ENCODE measurements around the gene EHD4.
A peak's percentile ranks its signal among the peaks of the same experiment; 100 is the strongest.

The EHD4 gene

DNA sequence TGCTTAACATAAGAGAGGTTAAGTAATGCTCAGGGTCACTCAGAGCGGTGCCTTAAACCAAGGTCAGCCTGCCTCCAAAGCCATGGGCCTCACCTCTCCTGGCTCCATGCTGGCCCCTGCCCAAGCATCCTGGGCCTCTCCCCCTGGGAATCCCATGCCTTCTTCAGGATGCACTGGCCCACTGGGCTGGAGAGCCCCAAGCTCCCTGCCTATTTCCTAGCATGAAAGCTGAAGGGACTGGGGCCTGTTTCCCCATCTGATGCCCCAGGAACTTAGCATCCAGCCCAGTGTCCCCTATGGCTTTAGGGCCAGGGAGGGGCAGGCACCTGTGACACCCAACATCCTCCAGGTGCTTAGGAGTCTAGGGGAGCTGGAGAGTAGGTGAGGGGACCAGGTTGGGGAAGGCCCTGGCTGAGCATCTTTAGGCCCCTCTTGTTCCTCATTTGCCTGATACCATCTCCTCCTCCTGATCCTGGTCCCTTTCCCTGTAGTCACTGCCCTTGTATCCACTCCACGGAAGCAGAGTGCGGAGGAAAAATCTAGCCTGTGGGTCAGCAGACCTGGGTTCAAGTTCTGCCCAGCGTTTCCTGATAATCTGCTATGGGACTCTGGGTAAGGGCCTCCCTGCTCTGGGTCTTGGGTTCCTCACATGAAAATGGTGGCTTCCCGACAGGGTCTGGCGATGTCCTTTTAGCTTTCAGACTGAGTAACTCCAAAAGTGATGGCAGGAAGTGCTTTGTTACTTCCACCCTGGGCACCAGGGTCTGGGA, 28.6 kb downstream of the EHD4 start:
- DNase-seq (ENCODE audit: low read depth) = no peak
- H3K4me3 ChIP-seq (ENCODE audit: low read depth, low read length) = no peak overlapping the region

DNA sequence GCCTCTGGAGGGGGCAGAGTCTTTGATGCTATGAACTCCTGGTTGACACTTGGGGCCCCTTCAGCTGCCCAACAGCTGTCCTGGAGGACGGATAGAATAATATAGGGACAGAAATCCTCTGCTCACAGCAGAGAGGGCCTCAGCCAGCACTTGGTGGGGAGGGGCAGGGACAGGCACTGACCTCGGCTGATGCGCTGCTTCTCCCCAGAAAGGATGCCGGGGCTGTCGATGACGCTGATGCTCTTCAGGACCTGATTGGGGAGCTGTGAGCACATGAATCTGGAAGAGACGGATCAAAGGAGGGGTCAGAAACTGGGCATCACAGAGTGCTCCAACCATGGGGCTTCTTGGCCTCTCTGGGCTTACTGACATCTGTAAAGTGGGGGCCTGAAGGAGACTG, 29.5 kb downstream of the EHD4 start:
- no peak overlapping the region for H3K4me3 ChIP-seq (ENCODE audit: low read depth, low read length)

DNA sequence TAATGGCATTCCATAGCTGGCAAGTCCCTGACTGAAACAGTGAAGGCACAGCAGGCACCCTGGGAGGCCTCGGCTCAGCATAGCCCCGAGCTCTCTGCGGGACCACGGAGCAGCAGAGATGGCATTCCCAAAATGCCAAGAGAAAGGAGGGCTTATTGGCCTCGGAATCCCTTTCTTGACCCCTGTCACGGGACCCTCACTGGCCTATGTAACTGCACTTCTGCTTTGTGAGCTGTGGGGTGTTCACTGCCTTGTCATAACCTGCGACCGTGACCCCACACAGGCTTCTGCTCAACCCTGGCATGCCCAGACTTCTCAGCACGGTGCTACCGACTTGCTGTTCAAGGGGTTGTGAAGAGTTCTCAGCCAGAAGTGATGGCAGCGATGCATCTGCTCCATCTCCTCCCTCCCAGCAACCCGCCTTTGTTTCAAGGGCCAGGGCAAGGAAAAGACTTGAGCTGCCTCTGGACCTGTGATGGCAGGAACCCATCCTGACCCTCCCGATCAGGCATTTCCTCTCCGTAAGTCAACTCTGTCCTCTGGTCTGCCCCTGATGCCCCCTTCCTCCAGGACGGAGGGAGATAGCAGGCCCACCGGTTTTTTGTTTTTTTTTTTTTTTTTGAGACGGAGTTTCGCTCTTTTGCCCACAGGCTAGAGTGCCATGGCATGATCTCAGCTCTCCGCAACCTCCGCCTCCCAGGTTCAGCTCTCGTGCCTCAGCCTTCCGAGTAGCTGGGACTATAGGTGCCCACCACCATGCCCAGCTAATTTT, 30.5 kb downstream of the EHD4 start:
- DNase-seq (ENCODE audit: low read depth) = no peak
- H3K4me3 ChIP-seq (ENCODE audit: low read depth, low read length) = no peak overlapping the region

More for the DNA sequence above, 29.5 kb downstream of the EHD4 start:
- no peak for DNase-seq (ENCODE audit: low read depth)

DNA sequence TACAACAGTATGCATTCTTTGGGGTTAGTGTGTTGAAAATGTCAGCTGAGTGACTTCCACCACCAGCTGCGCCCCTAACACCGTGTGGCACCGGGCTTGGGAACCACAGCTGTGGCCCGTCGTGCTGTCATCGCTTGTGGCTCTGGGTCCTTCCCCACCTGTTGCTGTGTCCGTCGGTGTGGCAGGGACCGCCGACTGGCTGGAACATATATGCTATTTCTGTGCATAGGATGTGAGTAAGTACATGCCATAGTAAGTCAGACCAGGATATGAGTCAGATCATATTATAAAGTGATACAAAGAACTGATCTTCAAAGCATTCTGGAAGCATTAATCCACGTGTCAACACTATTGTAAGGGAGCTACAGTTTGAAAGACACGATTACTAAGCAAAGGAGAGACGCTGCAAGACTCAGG, 31.9 kb downstream of the EHD4 start:
- H3K4me3 ChIP-seq (ENCODE audit: low read depth, low read length) = no peak overlapping the region
- DNase-seq (ENCODE audit: low read depth) = peak; percentile 72

DNA sequence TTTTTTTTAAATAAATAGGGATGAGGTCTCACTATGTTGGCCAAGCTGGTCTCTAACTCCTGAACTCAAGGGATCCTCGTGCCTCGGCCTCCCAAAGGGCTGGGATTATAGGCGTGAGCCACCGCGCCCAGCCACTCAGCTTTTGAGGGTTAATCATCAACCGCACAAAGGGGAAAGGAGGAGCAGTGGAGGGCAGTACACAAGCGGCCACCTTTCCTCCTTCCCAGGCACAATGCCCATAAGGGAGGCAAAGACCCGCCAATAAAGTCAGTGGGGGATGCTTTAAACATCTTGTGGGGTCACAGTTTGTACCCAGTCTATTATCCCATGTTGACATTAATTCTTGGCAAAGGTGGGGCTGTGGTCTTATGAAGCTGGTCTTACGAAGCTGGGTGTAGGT, 32.4 kb downstream of the EHD4 start:
- H3K4me3 ChIP-seq (ENCODE audit: low read depth, low read length) = no peak overlapping the region
- no peak for DNase-seq (ENCODE audit: low read depth)

DNA sequence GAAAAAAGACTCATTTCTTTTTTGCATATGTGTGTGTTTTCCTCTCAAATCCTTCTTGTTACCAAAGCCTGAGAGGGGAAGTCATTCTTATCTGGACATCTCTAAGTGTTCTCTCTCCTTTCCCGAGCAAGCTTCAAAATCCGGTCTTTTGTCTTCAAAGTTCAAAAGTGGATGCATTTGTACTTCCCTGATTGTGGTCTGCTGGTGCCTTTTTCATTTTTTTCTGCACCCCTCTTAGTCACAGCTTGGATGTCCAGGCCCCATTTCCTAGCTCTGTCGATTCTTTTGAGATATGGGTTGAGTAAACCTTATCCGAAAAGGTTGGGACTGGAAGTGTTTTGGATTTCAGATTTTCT, 34.8 kb downstream of the EHD4 start:
- DNase-seq (ENCODE audit: low read depth) = no peak
- no peak overlapping the region for H3K4me3 ChIP-seq (ENCODE audit: low read depth, low read length)

DNA sequence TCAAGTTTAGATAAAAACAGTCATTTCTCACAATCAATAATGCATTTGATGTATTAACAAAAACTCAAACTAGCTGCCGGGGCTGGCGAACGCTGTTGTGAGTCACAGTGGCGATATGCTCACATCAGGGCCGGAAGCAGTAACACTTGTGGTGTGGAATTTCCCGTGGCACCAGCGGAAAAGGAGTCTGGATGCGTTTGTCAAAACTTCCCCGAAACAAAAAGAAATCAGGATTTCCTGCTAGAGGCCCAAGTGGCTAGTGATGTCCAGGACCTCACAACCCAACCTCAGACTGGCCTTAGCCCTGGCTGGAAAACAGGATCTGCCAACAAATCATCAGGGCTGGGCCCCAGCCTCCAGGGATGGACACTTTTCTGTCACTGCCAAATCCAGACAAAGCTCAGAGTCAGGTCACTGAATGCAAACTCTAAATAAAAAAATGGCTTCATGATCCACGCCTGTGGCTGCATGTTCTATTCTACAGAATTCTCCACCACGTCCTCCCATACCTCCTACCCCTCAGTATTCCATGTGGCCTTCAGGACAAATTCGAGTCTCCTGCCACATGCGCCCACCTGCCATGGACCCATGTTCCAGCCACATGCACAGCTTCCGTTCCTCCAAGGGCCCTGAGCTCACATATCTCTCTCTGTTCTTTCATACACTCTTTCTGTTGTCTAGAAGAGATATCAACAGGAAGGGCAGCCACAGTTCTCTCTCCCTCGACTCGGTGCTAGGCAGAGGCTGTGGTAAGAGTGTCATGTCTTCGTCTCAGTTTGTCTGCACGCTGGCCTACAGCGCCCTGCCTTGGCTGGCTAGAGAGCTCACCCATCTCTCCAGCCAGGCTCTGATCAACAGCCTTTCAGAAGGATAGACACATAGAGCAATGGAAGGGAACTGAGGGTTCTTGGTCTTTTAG, 35.4 kb downstream of the EHD4 start:
- no peak for DNase-seq (ENCODE audit: low read depth)

DNA sequence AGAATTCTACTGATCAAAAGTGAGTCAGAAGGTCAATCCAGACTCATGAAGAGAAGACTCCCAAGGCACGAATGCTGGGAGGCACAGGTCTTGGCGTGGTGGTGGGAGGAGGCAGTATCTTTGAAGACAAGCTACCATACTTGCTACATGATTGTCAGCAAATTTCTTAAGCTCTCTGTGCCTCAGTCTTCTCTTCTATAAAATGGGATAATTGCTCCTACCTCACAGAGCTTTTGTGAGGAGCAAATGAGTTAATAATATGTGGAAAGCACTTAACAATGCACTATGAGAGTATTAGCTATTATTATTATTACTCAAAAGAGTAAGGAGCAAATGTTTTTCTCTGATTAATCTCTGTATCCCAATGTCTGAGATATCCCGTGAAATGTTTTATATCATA, 36.2 kb downstream of the EHD4 start:
- H3K4me3 ChIP-seq (ENCODE audit: low read depth, low read length) = no peak overlapping the region
- no peak for DNase-seq (ENCODE audit: low read depth)

More for the DNA sequence above, 35.4 kb downstream of the EHD4 start:
- H3K4me3 ChIP-seq (ENCODE audit: low read depth, low read length) = no peak overlapping the region

DNA sequence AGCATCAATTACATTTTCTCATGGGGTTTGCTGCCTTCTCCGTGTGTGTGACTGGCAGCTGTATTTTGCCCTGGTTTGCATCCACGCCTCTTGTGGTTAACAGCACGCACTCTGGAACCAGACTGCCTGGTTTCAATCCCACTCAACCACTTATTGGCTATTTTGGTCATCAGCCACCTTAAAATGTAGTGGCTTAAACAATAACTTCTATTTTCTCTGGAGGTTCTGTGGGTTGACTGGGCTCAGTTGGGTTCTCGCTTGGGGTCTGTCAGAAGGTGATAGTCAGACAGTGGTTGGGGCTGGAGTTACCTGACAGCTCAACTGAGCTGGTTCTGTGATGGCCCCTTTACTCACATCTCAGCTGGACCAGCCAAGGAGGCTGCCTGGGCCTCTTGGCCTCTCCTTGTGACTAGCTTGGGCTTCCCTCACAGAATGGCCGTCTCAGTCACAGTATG, 36.8 kb downstream of the EHD4 start:
- no peak overlapping the region for H3K4me3 ChIP-seq (ENCODE audit: low read depth, low read length)
- no peak for DNase-seq (ENCODE audit: low read depth)

DNA sequence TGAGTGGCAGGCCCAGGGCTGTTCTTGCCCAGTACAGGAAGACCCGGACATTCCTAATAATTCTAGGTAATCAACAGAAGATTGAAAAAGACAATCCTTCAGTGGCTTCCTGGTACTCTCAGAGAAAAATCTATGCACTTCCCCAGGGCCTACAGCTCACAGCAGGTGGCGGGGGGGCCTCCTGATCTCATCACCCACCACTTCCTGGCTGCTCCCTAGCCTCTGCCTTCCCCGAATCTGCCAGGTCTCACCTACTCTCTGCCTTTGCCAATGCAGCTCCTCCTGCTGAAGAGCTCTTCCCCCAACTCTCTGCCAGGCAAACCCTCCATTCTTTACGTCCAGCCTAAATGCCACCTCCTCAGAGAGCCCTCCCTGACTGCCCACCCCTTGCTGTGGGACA, 37.5 kb downstream of the EHD4 start:
- no peak overlapping the region for H3K4me3 ChIP-seq (ENCODE audit: low read depth, low read length)
- no peak for DNase-seq (ENCODE audit: low read depth)

DNA sequence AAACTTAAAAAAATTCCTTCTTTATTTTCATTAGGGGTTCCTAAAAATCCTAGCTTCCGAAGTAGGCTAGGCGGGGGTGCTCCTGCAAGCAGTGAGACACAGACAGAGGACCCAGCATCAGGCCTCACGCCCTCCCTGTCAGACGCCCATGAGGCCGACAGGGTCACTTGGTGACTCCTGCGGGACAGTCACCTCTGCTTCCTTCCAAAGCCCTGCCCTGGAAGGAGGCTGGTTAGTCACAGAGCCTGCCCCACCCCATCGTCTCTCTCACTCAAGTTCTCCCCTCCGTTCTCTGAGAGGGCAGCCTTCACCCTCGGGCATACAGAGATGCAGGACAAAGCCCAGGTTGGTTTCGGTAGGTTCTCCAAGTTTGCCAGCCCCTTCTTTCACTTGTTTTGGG, 38.6 kb downstream of the EHD4 start:
- no peak for DNase-seq (ENCODE audit: low read depth)
- H3K4me3 ChIP-seq (ENCODE audit: low read depth, low read length) = no peak overlapping the region

DNA sequence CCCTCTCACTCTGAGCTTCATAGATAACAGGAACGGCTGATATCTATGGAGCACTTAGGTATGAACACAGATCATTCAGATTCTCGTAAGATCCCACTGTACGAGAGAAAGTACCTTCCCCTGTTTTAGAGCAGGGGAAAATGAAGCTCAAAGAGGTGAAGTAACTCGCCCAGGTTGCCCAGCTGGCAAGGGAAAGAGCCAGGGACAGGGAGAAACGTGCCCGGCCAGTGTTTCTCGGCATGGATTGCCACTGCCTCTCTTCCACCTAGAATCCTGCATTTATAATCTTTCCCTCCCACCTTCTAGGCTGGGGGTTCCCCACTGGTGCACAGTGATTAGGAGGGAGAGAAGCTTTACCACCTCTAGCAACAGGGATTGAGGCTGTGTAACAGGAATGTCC, 39.0 kb downstream of the EHD4 start:
- no peak for DNase-seq (ENCODE audit: low read depth)
- no peak overlapping the region for H3K4me3 ChIP-seq (ENCODE audit: low read depth, low read length)

DNA sequence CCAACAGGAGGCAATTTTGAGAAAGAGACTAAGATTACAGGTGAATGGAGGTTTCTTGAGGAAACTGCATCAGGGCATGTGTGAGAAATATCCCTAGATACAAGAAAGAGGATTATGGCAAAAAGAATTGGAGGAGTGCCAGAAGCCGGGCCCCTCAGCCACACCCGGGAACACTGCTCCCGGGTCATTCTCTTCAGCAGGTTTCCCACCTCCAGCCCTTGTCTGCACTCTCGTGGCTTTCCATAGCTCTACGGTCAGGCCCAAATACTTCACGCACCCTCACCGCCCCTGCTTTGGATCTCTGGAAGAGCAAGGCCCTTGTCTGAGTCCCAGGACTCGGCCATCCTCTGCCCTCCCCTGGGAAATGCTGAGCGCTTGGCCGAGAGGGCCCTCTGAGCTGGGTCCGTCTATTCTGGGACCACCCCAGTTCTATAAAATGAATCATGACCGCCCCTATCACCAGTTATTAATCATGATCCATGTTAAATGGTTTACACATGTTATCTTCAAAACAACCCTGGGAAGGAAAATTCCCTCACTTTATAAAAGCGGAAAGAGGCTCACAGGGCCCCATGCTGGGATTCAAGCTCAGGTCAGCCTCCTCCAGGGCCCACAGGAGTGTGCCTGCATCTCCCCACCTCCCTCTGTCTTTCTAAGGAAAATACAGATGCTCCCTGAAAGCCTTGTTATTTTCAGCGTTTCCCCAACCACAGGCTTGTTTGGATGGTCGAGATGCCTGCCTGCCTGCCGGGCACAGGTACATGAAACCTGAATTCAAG, 39.7 kb downstream of the EHD4 start:
- DNase-seq (ENCODE audit: low read depth) = no peak
- no peak overlapping the region for H3K4me3 ChIP-seq (ENCODE audit: low read depth, low read length)

DNA sequence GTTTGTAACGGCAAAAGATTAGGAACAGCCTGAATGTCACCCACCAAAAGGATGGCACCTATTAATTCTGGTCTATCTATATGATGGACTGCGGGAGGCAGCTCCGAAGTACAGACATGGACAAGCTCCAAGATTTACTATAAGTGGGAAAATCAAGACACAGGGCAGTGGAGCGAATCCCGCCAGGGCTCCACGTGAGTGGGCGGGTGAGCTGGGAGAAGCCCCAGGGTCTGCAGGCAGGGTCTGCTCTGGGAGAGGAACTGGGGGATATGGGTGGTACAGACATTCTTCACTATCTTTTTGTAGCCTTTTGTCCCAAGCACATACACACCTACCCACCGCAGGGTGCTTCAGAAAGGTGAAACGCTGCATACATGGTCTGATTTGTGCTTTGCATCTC, 40.3 kb downstream of the EHD4 start:
- no peak overlapping the region for H3K4me3 ChIP-seq (ENCODE audit: low read depth, low read length)
- DNase-seq (ENCODE audit: low read depth) = no peak

DNA sequence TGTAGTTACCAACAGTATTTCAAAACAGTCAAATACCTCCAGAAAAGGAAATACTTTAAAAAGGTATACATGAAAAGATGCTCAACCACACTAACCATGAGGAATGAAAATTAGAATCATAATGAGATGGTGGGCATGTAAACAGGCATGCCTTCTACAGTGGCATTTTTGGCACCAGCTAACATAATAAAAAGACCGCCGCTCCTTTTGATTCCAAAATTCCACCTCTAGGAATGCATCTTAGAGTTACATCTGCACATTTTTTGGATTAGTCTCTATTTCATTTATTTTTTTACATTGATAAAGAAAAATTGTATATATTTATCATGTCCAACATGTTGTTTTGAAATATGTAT, 41.5 kb downstream of the EHD4 start:
- no peak overlapping the region for H3K4me3 ChIP-seq (ENCODE audit: low read depth, low read length)
- no peak for DNase-seq (ENCODE audit: low read depth)

DNA sequence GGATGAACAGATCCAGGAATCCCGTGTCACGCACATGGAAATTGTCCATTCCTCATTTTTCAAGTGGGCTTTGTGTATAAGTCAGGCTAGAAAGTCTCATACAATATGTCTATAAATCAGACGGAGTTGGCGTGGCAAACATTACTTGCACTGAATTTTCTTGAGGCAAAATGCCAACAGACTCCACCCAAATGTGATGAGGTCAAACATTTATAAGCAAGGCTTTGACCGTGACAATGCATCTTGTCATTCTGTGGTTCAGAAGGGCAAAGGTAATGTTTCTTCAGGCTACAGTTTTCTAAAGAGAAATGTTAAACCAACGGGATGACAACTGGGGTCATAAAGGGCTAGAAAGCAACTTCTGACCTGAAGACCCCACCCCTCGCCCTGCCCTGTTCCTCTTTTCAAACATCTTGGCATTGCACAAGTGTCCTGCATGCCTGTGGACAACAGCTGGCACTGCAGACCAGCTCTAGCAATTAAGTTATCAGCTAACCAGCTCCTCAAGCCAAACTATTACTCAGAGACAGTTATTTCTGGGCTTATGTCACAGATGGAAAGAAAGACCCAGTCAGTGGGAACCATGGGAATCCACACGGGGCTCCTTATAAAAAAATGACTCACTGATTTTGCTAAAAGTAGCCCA, 42.0 kb downstream of the EHD4 start:
- DNase-seq (ENCODE audit: low read depth) = peak; percentile 89
- H3K4me3 ChIP-seq (ENCODE audit: low read depth, low read length) = no peak overlapping the region

DNA sequence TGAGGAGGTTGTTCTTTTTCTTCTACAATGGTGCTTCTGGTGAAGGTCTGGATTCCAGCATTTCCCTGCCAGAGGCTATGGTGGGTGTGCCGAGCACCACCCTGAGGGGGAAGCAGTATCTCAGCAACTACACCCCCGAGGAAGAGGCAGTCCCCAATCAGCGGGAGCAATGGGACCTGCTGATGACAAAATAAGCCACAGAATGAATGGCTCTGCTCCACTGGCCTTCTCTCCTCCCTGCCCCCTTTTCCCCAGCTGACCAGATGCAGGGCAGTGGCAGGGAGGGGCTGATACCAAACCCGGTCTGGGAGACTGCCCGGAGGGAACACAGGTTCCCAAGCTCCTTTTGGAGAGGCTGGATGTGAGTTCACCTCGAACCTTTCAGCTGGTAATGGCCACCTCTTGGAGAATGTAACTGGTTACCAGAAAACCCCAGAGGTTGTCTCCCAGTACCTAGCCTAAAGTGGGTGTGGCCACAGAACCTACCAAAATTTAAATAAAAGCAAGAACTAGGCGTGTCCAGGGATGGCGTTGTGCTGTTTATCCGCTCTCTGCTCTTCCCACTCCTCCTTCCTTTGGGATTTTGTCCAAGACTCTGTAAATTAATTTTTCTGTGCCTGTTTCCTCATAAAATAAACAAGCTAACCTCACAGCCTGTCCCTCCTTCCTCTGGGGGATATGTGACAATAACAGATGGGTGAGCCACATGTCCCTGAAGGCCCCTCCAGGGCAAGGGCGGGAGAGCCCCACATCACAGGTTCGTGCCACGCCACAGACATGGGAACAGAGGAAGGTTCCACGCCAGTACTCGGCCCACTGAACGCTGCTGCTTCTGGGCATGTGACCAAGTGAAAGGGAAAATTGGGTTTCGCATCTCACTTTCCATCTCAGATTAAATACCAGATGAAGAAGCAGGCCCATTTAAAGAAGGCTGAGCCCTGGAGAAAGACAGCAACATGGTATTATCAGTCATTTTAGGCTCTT, 43.4 kb downstream of the EHD4 start:
- no peak for DNase-seq (ENCODE audit: low read depth)
- H3K4me3 ChIP-seq (ENCODE audit: low read depth, low read length) = no peak overlapping the region

DNA sequence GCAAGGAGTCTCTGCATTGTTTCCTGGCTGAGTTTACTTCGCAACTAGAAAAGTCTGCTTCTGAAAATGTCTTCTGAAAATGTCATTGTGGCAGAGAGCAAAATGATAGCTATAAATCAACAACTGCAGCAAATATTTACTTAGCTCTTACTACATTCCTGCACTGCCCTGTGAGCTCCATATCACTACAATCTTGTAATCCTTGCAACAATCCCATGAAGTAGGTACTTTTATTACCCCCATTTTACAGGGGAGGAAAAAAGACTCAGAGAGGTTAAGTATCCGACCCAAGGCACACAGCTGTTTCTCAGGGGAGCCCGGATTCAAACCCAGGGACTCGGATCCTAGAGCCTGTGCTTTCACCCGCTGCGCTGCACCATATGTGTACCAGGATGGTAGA, 44.3 kb downstream of the EHD4 start:
- DNase-seq (ENCODE audit: low read depth) = no peak
- no peak overlapping the region for H3K4me3 ChIP-seq (ENCODE audit: low read depth, low read length)

Data from skeletal muscle cell (primary cell).